ENCODE results near the gene YJEFN3. TPM values are rescaled to one million over a fixed set of nuclear protein-coding genes. Genes with fewer than 3 reads are reported as not detected.

YJEFN3 gene
- total and polyA plus RNA-seq, 2 donors (not counting 3 experiments of a cell fraction or from before 2014, with no cell fraction given): 1.9 to 2.1 TPM

DNA sequence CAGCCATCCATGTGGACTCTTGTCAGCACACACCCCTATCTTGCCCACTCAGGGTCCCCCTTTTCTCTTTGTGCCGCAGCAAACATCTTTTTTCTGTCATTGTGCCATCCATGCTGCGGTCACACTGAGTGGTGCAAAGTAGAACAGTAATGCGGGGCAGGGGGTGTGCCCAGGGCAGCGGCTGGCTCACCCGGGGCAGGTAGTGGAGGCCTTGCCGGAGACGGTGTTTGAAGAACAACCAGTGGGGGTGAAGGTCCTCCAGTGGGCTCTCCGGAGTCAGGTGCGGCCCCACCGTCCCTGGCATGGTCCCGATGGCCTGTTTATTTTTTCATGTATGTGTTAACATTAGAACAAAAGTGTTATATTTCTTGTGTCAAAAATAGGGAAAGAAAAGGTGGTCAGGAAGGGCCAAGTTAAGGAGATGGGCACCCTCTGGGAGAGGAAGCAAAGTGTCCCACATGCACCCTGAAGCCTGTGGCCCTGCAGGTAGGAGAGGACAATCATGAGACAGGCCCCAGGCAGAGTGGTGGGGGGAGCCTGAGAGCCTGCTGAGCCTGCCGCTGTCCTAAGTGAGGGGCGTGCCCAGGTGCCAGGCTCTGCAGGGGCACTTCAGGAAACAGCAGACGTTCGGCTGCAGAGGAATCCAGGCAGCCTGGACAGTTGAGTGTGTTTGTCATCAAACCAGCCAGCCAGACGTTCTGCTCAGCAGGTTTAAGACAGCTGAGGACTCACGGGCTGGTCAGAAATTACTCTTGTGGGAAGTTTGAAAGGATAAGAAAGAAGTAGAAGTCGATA is 25.7 kb upstream of the YJEFN3 start:
- H3K36me3 ChIP-seq (ENCODE audit: control insufficient read depth in 2 of 2, extremely low read depth in 1 of 2, insufficient read depth in 2 of 2, low read length in 2 of 2): peaks cover 22 to 66% of the 10 kb centered on the region in 2 experiments
- intact Hi-C loops (cut with micrococcal nuclease): no loop called here
- H3K79me2 ChIP-seq (ENCODE audit: control insufficient read depth, insufficient read depth, low read length): no peaks in the 10 kb centered on the region
- DNase-seq (ENCODE audit: low read depth, low spot score): no peak
- dilution Hi-C loops (cut with MboI; ENCODE audit: extremely low pct_ligation_motif_present, low sequenced_read_pairs): no loop called here
- no TSS peak for BruUV-seq (replicated peaks)
- H3K9ac ChIP-seq (replicated peaks; ENCODE audit: extremely low read depth, insufficient read depth, low read length): no peak overlapping the region
- TF ChIP-seq FOS (IDR thresholded peaks at IDR 0.05; ENCODE audit: borderline replicate concordance, insufficient read depth, low read length): no peak
- no peak overlapping the region for H3K4me2 ChIP-seq (ENCODE audit: insufficient read depth, low read length)
- H3K4me3 ChIP-seq (replicated peaks in 1 of 3; ENCODE audit: insufficient read depth in 1 of 3, low read depth in 1 of 3, low read length in 3 of 3): no peak overlapping the region
- no peaks in the 10 kb centered on the region for H3K4me1 ChIP-seq (ENCODE audit: control insufficient read depth, extremely low read depth, insufficient read depth, low read length)
- POLR2A ChIA-PET: no interaction called here
- no peaks in the 10 kb centered on the region for H3K9me3 ChIP-seq (replicated peaks; ENCODE audit: control insufficient read depth, insufficient read depth, low read length)
- no peaks in the 10 kb centered on the region for H3K9me1 ChIP-seq (replicated peaks; ENCODE audit: control insufficient read depth, extremely low read depth, insufficient read depth, low read length)
- no peak for FAIRE-seq
- no peak overlapping the region for H3K27ac ChIP-seq (ENCODE audit: insufficient read depth, low read depth, low read length)
- CTCF ChIA-PET: interaction anchor here (1.5 kb wide), 1 partner anchor 13 kb away, joined by 3 read pairs; no protein-coding TSS in a partner anchor
- no peaks in the 10 kb centered on the region for H3K27me3 ChIP-seq (ENCODE audit: control insufficient read depth in 2 of 2, insufficient read depth in 2 of 2, low read length in 2 of 2)
- no peak overlapping the region for H2AFZ ChIP-seq (ENCODE audit: low read depth, low read length)
- no peaks in the 10 kb centered on the region for H4K20me1 ChIP-seq (replicated peaks; ENCODE audit: control insufficient read depth, extremely low read depth, insufficient read depth, low read length)

DNA sequence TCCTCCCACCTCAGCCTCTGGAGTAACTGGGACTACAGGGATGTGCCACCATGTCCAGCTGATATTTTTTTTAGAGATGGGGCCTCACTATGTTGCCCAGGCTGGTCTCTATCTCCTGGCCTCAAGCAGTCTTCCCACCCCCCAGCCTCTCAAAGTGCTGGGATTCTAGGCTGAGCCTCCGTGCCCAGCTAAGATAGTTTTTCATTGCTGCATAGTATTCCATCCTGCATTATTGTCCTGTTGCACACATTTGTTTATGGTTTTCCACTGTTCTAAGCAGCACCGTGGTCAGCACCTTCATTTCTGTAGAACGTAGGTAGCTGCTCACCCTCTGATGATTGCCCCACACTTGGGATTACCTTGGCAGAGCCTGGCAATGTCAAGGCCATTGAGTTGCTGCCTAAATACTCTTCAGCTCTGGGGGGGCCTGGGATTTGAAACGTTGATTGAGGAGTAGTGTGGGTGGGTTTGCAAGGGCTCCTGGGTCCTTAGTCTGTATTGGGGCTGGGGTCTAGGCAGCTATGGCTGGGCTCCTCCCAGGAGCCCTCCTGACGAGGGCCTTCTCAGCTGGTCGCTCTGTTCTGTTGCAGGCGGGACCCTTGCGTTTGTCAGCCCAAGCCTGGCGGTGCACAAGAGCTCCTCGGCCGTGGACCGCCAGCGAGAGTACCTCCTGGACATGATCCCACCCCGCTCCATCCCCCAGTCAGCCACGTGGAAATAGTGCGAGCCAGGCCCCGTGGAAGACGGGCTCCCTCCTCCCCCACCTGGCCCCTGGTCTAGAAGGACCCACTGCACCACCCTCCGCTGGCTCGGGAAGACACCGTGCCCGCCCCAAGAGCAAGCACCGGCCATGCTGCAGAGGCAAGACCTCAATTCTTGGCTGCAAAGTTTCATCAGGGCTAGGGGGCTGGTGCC is 23.7 kb upstream of the YJEFN3 start:
- no peaks in the 10 kb centered on the region for H3K9me1 ChIP-seq (replicated peaks; ENCODE audit: control insufficient read depth, extremely low read depth, insufficient read depth, low read length)
- dilution Hi-C loops (cut with MboI; ENCODE audit: extremely low pct_ligation_motif_present, low sequenced_read_pairs) (no loop called here), intact Hi-C loops (cut with micrococcal nuclease) (no loop called here)
- ChIA-PET POLR2A (interaction anchor here (0.7 kb wide), 1 partner anchor 49 kb away, joined by 3 read pairs; no protein-coding TSS in a partner anchor), CTCF (interaction anchor here (1.5 kb wide), 1 partner anchor 15 kb away, joined by 3 read pairs; no protein-coding TSS in a partner anchor)
- no peaks in the 10 kb centered on the region for H3K27me3 ChIP-seq (ENCODE audit: control insufficient read depth in 2 of 2, insufficient read depth in 2 of 2, low read length in 2 of 2)
- BruUV-seq (replicated peaks): no TSS peak
- no peak overlapping the region for H3K9ac ChIP-seq (replicated peaks; ENCODE audit: extremely low read depth, insufficient read depth, low read length)
- no peaks in the 10 kb centered on the region for H3K9me3 ChIP-seq (replicated peaks; ENCODE audit: control insufficient read depth, insufficient read depth, low read length)
- no peaks in the 10 kb centered on the region for H3K79me2 ChIP-seq (ENCODE audit: control insufficient read depth, insufficient read depth, low read length)
- H3K4me3 ChIP-seq (replicated peaks in 1 of 3; ENCODE audit: insufficient read depth in 1 of 3, low read depth in 1 of 3, low read length in 3 of 3): no peak overlapping the region
- no peaks in the 10 kb centered on the region for H3K4me1 ChIP-seq (ENCODE audit: control insufficient read depth, extremely low read depth, insufficient read depth, low read length)
- TF ChIP-seq FOS (IDR thresholded peaks at IDR 0.05; ENCODE audit: borderline replicate concordance, insufficient read depth, low read length) (no peak), GATA2 (IDR thresholded peaks at IDR 0.05; ENCODE audit: insufficient read depth, insufficient read length, low read depth, low read length) (no peak), POLR2AphosphoS5 (IDR thresholded peaks at IDR 0.05; ENCODE audit: insufficient read depth, low read depth, low read length) (no peak), POLR2A (IDR thresholded peaks at IDR 0.05; ENCODE audit: low read depth, low read length) (no peak), EZH2 (IDR thresholded peaks at IDR 0.05; ENCODE audit: borderline replicate concordance, low read depth, low read length, severe bottlenecking) (no peak), JUN (IDR thresholded peaks at IDR 0.05; ENCODE audit: borderline replicate concordance, insufficient read depth, insufficient read length, low read depth) (no peak), MYC (IDR thresholded peaks at IDR 0.05; ENCODE audit: low read depth, low read length) (no peak)
- TF ChIP-seq, protein P1, sequence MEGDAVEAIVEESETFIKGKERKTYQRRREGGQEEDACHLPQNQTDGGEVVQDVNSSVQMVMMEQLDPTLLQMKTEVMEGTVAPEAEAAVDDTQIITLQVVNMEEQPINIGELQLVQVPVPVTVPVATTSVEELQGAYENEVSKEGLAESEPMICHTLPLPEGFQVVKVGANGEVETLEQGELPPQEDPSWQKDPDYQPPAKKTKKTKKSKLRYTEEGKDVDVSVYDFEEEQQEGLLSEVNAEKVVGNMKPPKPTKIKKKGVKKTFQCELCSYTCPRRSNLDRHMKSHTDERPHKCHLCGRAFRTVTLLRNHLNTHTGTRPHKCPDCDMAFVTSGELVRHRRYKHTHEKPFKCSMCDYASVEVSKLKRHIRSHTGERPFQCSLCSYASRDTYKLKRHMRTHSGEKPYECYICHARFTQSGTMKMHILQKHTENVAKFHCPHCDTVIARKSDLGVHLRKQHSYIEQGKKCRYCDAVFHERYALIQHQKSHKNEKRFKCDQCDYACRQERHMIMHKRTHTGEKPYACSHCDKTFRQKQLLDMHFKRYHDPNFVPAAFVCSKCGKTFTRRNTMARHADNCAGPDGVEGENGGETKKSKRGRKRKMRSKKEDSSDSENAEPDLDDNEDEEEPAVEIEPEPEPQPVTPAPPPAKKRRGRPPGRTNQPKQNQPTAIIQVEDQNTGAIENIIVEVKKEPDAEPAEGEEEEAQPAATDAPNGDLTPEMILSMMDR (IDR thresholded peaks at IDR 0.05; ENCODE audit: extremely low read depth in 1 of 2, insufficient read depth in 1 of 2, low read depth in 1 of 2, low read length in 2 of 2): no peak
- TF ChIP-seq, protein P2, sequence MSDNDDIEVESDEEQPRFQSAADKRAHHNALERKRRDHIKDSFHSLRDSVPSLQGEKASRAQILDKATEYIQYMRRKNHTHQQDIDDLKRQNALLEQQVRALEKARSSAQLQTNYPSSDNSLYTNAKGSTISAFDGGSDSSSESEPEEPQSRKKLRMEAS (IDR thresholded peaks at IDR 0.05; ENCODE audit: insufficient read depth, insufficient read length): no peak
- H4K20me1 ChIP-seq (replicated peaks; ENCODE audit: control insufficient read depth, extremely low read depth, insufficient read depth, low read length): no peaks in the 10 kb centered on the region
- no peak for FAIRE-seq
- H3K36me3 ChIP-seq (ENCODE audit: control insufficient read depth in 2 of 2, extremely low read depth in 1 of 2, insufficient read depth in 2 of 2, low read length in 2 of 2): peaks cover 21 to 48% of the 10 kb centered on the region in 2 experiments
- no peak overlapping the region for H3K4me2 ChIP-seq (ENCODE audit: insufficient read depth, low read length)
- H3K27ac ChIP-seq (ENCODE audit: insufficient read depth, low read depth, low read length): no peak overlapping the region
- no peak overlapping the region for H2AFZ ChIP-seq (ENCODE audit: low read depth, low read length)
- no peak for DNase-seq (ENCODE audit: low read depth, low spot score)
